SK-N-MC (cell line): Measurements from ENCODE around the gene VIT.

ENCODE experiments used
- EZH2 ChIP-seq: fragments of 200-600 bp; sonication (generic); IDR thresholded peaks from one replicate; pipeline ENCODE4 v1.6.1; 2017; ENCODE audit warnings: antibody characterized with exemption
- FOXP2 ChIP-seq: optimal IDR thresholded peaks from 2 replicates; pipeline ENCODE3; 2011; ENCODE audit warnings: mild to moderate bottlenecking, moderate library complexity; ENCODE audit not compliant: insufficient read depth; ENCODE audit errors: extremely low read length, control extremely low read depth
- POLR2AphosphoS5 ChIP-seq: IDR thresholded peaks from 2 replicates; pipeline ENCODE4 v1.6.1; 2012; ENCODE audit warnings: mild to moderate bottlenecking, low read depth, low read length, borderline replicate concordance

DNA sequence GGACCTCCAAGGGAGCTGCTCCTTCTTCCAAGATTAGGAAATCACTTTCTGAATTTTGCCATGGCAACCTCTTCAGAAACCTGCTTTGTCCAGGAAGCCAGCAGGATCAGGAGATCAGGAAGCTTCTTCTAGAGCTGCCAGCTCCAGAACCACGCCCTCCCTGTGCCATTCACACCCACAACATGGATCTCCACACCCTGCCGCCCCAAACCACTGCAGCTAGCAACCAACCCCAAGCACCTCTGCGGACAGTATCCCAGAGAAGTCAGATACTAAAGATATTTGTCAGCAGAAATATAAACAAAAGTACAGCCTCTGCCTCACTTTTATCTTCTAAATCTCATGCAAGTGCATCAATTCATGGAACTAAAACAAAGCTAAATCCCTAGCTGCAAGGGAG is 106.4 kb downstream of the VIT start:
- TF ChIP-seq POLR2AphosphoS5 (no peak), FOXP2 (no peak), EZH2 (no peak)
